ENCODE data around the gene TCF25.

Gene TCF25

DNA sequence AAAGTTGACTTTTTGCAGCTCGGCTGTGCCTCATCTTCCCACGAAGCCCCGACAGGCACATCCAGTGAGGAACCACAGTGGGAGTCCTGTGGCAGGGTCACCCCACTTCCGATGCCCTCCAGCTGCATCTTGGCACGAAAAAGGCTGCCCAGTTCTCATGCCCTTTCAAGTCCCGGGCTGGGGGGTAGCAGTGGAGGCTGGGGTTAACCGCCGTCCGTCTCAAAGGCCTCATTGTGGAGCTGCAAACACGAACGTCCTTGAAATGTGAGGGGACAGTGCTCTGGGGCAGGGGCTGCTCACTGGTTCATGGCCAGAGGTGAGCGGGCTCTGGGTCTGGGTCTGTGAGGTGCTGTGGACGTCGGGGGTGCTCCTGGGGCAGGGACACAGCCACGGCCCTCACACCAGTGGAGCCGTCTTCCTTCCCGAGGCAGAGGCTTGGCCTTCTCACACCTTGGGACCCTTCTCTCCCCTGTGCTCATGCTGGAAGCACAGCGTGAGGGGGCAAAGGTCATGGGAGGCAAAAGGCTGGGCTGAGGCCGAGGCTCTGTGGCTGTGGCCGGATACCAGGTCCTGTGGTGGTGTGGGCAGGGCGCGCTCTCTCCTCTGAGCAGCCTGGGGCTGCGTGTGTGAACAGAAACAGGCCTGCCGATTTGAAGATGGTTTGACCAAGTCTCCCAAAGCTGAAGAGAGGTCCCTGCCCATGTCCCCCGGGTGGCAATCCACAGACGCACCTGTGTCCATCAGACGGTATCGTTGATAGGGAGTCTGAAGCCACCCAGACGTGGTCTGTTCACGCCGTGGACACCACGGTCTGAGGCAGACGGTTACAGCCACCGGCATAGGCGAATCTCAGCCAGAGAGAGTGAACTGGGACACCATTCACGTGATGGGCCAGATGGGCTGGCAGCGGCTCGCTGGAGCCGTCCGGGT is 42.2 kb downstream of the TCF25 start:
- FAIRE-seq (no peak), DNase-seq (ENCODE audit: insufficient read length, low spot score) (no peak)
- TF ChIP-seq, protein P1, sequence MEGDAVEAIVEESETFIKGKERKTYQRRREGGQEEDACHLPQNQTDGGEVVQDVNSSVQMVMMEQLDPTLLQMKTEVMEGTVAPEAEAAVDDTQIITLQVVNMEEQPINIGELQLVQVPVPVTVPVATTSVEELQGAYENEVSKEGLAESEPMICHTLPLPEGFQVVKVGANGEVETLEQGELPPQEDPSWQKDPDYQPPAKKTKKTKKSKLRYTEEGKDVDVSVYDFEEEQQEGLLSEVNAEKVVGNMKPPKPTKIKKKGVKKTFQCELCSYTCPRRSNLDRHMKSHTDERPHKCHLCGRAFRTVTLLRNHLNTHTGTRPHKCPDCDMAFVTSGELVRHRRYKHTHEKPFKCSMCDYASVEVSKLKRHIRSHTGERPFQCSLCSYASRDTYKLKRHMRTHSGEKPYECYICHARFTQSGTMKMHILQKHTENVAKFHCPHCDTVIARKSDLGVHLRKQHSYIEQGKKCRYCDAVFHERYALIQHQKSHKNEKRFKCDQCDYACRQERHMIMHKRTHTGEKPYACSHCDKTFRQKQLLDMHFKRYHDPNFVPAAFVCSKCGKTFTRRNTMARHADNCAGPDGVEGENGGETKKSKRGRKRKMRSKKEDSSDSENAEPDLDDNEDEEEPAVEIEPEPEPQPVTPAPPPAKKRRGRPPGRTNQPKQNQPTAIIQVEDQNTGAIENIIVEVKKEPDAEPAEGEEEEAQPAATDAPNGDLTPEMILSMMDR (IDR thresholded peaks at IDR 0.05; ENCODE audit: insufficient read depth, missing control alignments): no peak

DNA sequence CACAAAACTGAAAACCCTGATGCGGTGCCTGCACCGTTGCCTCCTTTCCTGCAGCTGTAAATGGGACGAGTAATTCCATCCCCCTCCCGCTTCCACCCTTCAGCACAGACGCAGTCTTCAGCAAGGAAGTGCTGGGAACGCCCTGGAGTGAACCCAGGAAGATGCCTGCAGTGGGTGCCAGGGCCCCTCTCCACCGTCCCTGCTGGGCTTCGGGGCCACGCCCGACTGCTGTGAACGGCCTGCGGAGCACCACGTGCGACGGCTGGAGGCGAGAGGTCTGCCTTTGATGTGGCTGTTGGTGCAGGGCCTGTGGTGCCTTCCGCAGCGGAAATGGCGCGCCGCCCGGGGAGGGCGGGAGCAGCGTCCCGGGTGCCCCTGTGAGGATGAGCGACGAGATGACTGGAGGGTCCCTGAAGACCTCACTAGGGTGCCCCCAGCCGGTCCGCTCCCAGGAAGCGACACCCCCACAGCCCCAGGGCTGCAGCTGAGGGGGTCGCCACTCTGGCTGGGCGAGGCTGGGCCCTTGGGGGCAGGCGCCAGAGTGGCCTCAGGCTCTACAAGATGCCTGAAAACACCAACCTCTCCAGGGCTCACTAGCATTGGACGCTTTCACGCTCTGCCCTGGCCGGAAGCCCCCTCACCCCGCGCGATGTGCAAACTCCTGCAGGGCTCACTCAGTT is 44.5 kb downstream of the TCF25 start:
- no peak for FAIRE-seq
- TF ChIP-seq, protein P1 (IDR thresholded peaks at IDR 0.05; ENCODE audit: insufficient read depth, missing control alignments): no peak
- no peak for DNase-seq (ENCODE audit: insufficient read length, low spot score)

DNA sequence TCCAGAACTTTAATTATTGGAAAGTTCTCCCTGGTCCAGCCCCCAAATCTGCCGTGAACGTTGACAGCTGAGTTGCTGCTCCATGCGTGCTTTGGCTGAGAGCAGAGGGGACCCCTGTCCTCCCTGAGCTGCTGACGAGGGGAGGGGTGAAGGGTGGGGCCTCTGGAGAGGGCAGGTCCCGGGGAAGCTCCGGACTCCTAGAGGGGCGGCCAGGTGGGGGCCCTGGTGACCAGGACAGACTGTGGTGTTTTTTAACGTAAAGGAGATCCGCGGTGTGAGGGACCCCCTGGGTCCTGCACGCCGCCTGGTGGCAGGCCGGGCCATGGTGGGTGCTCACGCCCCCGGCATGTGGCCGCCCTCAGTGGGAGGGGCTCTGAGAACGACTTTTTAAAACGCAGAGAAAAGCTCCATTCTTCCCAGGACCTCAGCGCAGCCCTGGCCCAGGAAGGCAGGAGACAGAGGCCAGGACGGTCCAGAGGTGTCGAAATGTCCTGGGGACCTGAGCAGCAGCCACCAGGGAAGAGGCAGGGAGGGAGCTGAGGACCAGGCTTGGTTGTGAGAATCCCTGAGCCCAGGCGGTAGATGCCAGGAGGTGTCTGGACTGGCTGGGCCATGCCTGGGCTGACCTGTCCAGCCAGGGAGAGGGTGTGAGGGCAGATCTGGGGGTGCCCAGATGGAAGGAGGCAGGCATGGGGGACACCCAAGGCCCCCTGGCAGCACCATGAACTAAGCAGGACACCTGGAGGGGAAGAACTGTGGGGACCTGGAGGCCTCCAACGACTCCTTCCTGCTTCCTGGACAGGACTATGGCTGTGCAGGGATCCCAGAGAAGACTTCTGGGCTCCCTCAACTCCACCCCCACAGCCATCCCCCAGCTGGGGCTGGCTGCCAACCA is 45.3 kb downstream of the TCF25 start, which contains the start of gene MC1R:
Gene MC1R, plus strand, starts transcription at position 410 of the 895 bp plus-strand sequence. Its CDS starts 397 bp downstream, at position 807.
- DNase-seq (ENCODE audit: insufficient read length, low spot score): no peak
- FAIRE-seq: no peak
- TF ChIP-seq, protein P1 (IDR thresholded peaks at IDR 0.05; ENCODE audit: insufficient read depth, missing control alignments): peak; percentile 52

DNA sequence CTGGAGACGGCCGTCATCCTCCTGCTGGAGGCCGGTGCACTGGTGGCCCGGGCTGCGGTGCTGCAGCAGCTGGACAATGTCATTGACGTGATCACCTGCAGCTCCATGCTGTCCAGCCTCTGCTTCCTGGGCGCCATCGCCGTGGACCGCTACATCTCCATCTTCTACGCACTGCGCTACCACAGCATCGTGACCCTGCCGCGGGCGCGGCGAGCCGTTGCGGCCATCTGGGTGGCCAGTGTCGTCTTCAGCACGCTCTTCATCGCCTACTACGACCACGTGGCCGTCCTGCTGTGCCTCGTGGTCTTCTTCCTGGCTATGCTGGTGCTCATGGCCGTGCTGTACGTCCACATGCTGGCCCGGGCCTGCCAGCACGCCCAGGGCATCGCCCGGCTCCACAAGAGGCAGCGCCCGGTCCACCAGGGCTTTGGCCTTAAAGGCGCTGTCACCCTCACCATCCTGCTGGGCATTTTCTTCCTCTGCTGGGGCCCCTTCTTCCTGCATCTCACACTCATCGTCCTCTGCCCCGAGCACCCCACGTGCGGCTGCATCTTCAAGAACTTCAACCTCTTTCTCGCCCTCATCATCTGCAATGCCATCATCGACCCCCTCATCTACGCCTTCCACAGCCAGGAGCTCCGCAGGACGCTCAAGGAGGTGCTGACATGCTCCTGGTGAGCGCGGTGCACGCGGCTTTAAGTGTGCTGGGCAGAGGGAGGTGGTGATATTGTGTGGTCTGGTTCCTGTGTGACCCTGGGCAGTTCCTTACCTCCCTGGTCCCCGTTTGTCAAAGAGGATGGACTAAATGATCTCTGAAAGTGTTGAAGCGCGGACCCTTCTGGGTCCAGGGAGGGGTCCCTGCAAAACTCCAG is 46.4 kb downstream of the TCF25 start:
- FAIRE-seq (no peak), DNase-seq (ENCODE audit: insufficient read length, low spot score) (no peak)
- TF ChIP-seq, protein P1 (IDR thresholded peaks at IDR 0.05; ENCODE audit: insufficient read depth, missing control alignments): no peak

DNA sequence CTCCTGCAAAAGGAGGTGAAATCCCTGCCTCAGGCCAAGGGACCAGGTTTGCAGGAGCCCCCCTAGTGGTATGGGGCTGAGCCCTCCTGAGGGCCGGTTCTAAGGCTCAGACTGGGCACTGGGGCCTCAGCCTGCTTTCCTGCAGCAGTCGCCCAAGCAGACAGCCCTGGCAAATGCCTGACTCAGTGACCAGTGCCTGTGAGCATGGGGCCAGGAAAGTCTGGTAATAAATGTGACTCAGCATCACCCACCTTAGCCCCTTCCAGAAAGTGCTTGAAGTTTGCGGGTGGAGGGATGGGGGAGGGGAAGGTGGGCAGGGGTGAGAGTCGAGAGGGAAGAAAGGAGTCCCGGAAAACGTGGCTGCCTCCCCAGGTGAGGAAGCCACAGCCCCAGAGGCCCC is 47.3 kb downstream of the TCF25 start:
- TF ChIP-seq, protein P1 (IDR thresholded peaks at IDR 0.05; ENCODE audit: insufficient read depth, missing control alignments): no peak
- no peak for DNase-seq (ENCODE audit: insufficient read length, low spot score)
- FAIRE-seq: no peak

DNA sequence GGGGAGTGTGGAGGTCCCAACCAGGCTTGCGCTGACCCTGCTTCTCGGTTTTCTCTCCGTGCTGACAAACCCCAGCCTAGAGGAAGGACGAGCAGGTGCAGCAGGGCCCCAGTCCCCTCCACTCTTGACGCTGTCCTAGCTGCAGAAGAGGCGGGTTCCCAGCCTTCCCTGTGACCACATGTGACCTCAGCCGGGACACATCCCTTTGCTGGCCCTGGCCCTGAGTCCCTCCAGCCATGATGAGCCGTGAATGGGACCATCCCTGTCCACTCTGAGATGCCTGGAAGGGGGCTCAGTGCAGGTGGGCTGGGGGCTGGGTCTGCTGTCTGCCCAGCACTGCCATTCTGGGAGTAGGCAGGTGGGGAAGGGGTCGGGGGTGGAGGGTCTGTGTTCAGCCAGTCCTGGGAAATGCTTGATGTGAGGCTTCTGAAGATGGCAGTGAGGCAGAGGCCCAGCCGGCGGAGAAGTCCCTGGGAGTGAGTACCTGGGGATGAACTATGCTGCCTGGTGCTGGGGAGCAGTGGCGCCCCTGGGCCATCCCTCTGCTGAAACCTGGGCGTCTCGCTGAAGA is 47.8 kb downstream of the TCF25 start:
- TF ChIP-seq, protein P1 (IDR thresholded peaks at IDR 0.05; ENCODE audit: insufficient read depth, missing control alignments): no peak
- no peak for FAIRE-seq

More for the DNA sequence above, 47.8 kb downstream of the TCF25 start:
- no peak for DNase-seq (ENCODE audit: insufficient read length, low spot score)
